Measurements from ENCODE around the gene IWS1.

IWS1 gene

DNA sequence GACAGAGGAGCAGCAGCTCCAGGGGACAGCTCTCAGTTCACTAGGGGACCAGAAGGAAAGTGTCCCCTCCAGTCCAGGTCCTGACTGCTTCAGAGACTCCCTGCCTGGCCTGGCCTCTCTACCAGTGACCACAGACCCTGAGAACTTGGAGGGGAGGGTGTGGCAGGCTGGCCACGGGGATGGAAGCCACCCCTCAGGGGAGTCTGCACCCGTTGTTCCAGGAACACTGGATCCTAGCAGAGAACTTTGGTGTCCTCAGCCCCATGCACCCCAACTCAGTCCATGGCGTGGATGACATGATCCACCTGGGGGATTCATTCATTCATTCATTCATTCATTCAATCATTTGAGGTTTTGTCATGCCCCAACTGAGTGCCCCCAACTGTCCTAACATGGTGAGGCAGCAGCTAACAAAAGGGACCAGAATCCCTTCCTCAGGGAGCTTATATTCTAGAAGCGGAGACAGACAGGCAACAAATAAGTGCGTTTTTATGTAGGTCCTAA, 41.1 kb upstream of the IWS1 start:
- no peak overlapping the region for H3K4me3 ChIP-seq (replicated peaks; ENCODE audit: low read depth, low read length)
- H3K36me3 ChIP-seq (ENCODE audit: control insufficient read depth, insufficient read depth, low read length) = no peaks in the 10 kb centered on the region
- TF ChIP-seq, protein P1, sequence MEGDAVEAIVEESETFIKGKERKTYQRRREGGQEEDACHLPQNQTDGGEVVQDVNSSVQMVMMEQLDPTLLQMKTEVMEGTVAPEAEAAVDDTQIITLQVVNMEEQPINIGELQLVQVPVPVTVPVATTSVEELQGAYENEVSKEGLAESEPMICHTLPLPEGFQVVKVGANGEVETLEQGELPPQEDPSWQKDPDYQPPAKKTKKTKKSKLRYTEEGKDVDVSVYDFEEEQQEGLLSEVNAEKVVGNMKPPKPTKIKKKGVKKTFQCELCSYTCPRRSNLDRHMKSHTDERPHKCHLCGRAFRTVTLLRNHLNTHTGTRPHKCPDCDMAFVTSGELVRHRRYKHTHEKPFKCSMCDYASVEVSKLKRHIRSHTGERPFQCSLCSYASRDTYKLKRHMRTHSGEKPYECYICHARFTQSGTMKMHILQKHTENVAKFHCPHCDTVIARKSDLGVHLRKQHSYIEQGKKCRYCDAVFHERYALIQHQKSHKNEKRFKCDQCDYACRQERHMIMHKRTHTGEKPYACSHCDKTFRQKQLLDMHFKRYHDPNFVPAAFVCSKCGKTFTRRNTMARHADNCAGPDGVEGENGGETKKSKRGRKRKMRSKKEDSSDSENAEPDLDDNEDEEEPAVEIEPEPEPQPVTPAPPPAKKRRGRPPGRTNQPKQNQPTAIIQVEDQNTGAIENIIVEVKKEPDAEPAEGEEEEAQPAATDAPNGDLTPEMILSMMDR (IDR thresholded peaks at IDR 0.05; ENCODE audit: insufficient read depth, low read length, poor library complexity, severe bottlenecking) = no peak
- DNase-seq (ENCODE audit: extremely low read depth, insufficient read length) = no peak
- H3K27me3 ChIP-seq (replicated peaks; ENCODE audit: control insufficient read depth, insufficient read depth, low read length) = no peaks in the 10 kb centered on the region; the same call in 1 of the 2 replicates

DNA sequence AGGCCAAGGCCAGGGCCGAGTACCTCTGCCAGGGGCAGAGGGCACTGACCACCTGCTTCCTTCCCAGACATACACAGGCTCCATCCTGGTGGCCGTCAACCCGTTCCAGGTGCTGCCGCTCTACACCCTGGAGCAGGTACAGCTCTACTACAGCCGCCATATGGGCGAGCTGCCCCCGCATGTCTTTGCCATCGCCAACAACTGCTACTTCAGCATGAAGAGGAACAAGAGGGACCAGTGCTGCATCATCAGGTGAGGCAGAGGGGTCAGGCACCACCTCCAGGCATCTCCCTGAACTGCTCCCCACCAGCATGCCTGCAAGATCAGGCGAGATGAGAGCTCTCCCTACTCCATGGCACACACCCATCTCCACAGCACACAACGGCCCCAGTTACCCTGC, 40.3 kb upstream of the IWS1 start:
- H3K27me3 ChIP-seq (replicated peaks; ENCODE audit: control insufficient read depth, insufficient read depth, low read length) = no peaks in the 10 kb centered on the region; the same call in 1 of the 2 replicates
- TF ChIP-seq, protein P1 (IDR thresholded peaks at IDR 0.05; ENCODE audit: insufficient read depth, low read length, poor library complexity, severe bottlenecking) = no peak
- H3K36me3 ChIP-seq (ENCODE audit: control insufficient read depth, insufficient read depth, low read length) = no peaks in the 10 kb centered on the region
- DNase-seq (ENCODE audit: extremely low read depth, insufficient read length) = no peak
- H3K4me3 ChIP-seq (replicated peaks; ENCODE audit: low read depth, low read length) = no peak overlapping the region

DNA sequence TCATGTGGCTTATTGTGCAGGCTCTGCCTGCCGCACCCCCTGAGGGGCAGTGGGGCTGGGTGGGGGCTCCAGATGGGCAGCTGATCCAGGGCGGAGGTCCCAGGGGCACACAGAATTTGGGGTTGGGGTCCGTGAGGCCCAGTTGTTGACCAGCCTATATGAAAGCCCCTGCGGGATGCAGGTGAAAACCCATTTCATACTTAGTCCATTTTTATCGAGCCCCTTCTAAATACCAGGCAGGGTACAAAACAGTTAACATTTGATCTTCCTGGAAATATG, 39.8 kb upstream of the IWS1 start:
- Histone ChIP-seq H3K4me3 (replicated peaks; ENCODE audit: low read depth, low read length) (no peak overlapping the region), H3K36me3 (ENCODE audit: control insufficient read depth, insufficient read depth, low read length) (no peaks in the 10 kb centered on the region), H3K27me3 (replicated peaks; ENCODE audit: control insufficient read depth, insufficient read depth, low read length) (no peaks in the 10 kb centered on the region; the same call in 1 of the 2 replicates)
- no peak for DNase-seq (ENCODE audit: extremely low read depth, insufficient read length)
- TF ChIP-seq, protein P1 (IDR thresholded peaks at IDR 0.05; ENCODE audit: insufficient read depth, low read length, poor library complexity, severe bottlenecking) = no peak

DNA sequence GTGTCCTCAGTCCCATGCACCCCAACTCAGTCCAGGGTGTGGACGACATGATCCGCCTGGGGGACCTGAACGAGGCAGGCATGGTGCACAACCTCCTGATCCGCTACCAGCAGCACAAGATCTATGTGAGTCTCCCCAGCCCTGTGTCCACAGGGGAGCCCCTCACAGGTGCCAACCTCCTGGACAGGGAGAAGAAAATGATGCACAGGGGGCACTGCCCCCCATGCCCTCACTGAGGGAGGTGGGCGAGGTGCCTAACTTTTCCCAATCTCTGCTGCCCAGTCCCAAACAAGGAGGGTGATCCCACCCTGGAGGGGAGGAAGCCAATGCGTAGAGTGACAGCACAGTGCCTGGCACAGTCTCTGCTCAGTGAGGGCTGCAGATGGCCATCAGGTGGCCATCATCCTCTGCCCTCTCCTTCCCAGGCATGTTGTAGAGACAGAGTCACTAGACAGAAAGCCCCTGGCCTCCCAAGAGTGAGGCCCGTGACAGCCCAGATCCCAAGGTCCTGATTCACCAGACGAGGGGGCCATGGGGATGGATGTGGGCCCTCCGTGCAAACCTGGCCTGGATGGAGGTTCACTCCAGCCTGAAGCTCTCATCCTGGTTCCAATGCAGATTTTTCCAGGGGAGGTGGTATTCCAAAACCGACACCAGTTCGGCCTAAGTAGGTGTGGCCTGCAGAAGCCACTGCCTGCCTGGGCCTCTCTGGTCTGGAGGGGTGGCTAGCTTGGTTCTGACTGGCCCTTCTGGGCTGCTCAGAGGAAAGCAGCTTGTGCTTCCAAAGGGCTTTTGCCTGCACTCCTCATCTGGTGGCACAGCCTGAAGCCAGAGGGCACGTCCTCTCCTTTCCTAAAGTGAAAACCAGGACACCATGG, 39.2 kb upstream of the IWS1 start:
- H3K36me3 ChIP-seq (ENCODE audit: control insufficient read depth, insufficient read depth, low read length) = no peaks in the 10 kb centered on the region
- no peak overlapping the region for H3K4me3 ChIP-seq (replicated peaks; ENCODE audit: low read depth, low read length)
- no peaks in the 10 kb centered on the region; the same call in 1 of the 2 replicates for H3K27me3 ChIP-seq (replicated peaks; ENCODE audit: control insufficient read depth, insufficient read depth, low read length)
- TF ChIP-seq, protein P1 (IDR thresholded peaks at IDR 0.05; ENCODE audit: insufficient read depth, low read length, poor library complexity, severe bottlenecking) = no peak
- no peak for DNase-seq (ENCODE audit: extremely low read depth, insufficient read length)

DNA sequence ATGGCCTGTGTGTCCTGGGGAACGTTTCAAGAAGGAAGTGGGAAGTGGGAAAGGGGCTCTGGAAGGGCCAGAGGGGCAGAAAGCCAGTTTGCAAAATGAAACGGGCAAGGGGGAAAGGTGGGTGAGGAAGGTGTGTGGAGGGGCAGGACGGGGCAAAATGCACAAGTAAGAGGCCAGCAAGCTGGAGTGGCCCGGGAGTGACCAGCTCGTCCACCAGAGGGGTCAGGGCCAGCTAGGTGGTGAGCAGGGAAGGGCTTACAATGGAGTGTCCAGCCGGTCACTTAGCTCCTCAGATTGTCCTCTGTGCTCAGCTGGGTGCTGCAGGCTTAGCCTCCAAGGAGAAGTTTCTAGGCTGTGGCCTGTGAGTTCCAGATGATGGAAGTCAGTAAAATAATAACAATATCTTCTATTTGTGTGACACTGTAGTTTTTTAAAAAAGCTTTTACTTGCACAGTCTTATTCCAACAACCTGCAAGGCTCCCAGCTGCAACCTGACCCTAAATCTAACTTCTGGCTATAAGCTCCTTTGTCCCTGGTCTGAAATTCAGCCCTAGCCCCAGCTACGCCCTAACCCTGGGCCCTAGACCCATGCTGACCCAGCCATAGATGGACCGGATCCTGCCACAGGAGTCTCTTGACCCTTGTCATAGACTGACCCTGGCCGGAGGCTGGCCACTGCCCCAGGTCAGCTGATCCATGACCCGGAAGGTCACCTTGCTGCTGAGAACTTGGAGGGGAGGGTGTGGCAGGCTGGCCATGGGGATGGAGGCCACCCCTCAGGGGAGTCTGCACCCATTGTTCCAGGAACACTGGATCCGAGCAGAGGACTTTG, 38.4 kb upstream of the IWS1 start:
- H3K27me3 ChIP-seq (replicated peaks; ENCODE audit: control insufficient read depth, insufficient read depth, low read length) = no peaks in the 10 kb centered on the region; the same call in 1 of the 2 replicates

More for the DNA sequence above, 38.4 kb upstream of the IWS1 start:
- no peak overlapping the region for H3K4me3 ChIP-seq (replicated peaks; ENCODE audit: low read depth, low read length)
- DNase-seq (ENCODE audit: extremely low read depth, insufficient read length) = no peak
- H3K36me3 ChIP-seq (ENCODE audit: control insufficient read depth, insufficient read depth, low read length) = no peaks in the 10 kb centered on the region
- TF ChIP-seq, protein P1 (IDR thresholded peaks at IDR 0.05; ENCODE audit: insufficient read depth, low read length, poor library complexity, severe bottlenecking) = no peak

Measured in GM06990 (cell line).